ENCODE measurements around the gene AFG3L2.

- TF ChIP-seq CTCF (IDR thresholded peaks at IDR 0.05) (no peak), POLR2A (IDR thresholded peaks at IDR 0.05) (no peak)
These were observed 61.1 kb downstream of the AFG3L2 start for GRCh38 chr18:12315911-12316310.
